ENCODE data around the gene ZBTB43.

DNA sequence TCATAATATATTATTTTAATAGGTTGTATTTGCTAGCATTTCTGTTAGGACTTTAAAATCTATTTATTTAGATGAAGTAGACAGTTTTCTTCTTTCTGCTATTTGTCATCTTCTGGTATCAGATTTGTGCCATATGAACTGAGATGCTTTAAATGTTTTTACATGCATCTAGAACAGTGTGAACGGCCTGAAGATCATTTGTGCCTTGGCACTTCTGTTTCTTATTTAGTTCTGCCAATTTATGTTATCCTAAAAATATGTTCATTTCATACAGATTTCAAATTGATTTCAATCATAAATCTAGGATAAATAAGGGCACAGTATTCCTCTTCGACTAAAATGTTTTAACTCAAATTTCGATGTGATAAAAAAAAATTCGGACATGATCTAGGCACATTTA lies 71.7 kb downstream of the ZBTB43 start:
- TF ChIP-seq, protein P1, sequence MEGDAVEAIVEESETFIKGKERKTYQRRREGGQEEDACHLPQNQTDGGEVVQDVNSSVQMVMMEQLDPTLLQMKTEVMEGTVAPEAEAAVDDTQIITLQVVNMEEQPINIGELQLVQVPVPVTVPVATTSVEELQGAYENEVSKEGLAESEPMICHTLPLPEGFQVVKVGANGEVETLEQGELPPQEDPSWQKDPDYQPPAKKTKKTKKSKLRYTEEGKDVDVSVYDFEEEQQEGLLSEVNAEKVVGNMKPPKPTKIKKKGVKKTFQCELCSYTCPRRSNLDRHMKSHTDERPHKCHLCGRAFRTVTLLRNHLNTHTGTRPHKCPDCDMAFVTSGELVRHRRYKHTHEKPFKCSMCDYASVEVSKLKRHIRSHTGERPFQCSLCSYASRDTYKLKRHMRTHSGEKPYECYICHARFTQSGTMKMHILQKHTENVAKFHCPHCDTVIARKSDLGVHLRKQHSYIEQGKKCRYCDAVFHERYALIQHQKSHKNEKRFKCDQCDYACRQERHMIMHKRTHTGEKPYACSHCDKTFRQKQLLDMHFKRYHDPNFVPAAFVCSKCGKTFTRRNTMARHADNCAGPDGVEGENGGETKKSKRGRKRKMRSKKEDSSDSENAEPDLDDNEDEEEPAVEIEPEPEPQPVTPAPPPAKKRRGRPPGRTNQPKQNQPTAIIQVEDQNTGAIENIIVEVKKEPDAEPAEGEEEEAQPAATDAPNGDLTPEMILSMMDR (IDR thresholded peaks at IDR 0.05 in 2 of 3, conservative IDR thresholded peaks at IDR 0.05 in 1 of 3; ENCODE audit: borderline replicate concordance in 1 of 3, insufficient read depth in 1 of 3, low read depth in 2 of 3, low read length in 2 of 3) = no peak
- TF ChIP-seq EGR1 (IDR thresholded peaks at IDR 0.05; ENCODE audit: low read depth) = no peak
- TF ChIP-seq EZH2 (IDR thresholded peaks at IDR 0.05) = no peak
- no peak for TF ChIP-seq RAD21 (IDR thresholded peaks at IDR 0.05; ENCODE audit: low read depth)
- TF ChIP-seq SIN3A (IDR thresholded peaks at IDR 0.05; ENCODE audit: low read depth) = no peak

All from HCT116 (cell line).